Measurements from ENCODE around the gene RALGPS1.

RALGPS1 gene

GRCh38 chr9:127020036-127020801, 105.6 kb downstream of the RALGPS1 start:
- no peak for FAIRE-seq
- DNase-seq (ENCODE audit: low spot score) = no peak

DNA sequence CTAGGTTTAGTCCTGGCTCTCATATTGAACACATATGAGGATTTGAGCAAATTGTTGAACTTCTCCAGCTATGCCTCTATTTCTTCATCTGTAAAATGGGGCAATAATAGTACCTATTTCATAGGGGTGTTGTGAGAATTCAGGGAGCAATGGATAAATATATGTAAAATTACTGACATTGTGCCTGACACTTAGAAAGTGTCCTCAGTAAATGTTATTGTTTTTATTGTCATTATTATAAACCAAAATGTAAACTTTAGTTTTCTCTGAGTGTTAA, 106.2 kb downstream of the RALGPS1 start:
- FAIRE-seq = no peak
- DNase-seq (ENCODE audit: low spot score) = no peak

GRCh38 chr9:127021664-127022363, 107.2 kb downstream of the RALGPS1 start:
- DNase-seq (ENCODE audit: low spot score) = no peak
- FAIRE-seq = no peak

GRCh38 chr9:127022913-127023660, 108.5 kb downstream of the RALGPS1 start:
- DNase-seq (ENCODE audit: low spot score) (no peak), FAIRE-seq (no peak)

GRCh38 chr9:127025042-127025441, 110.5 kb downstream of the RALGPS1 start:
- FAIRE-seq = no peak

DNA sequence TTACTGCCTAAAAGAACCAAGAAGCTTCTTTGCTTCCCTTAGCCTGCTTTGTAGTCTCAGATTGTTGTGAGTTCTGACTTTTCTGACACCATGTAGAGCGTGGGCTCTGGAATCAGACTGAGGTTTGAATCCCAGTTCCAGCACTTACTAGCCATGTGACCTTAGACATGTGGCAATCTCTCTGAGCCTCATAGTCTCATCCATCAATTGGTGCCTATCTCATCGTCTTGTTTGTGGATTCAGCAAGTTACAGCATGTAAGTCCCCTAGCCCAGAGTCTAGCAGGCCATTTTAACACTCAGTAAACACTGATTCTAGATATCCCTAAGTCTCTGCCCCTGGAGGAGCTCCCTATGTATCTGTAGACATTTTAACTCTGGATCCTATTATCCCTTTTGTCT, 113.1 kb downstream of the RALGPS1 start:
- DNase-seq (ENCODE audit: low spot score) (no peak), FAIRE-seq (no peak)

More at GRCh38 chr9:127025042-127025441, 110.5 kb downstream of the RALGPS1 start:
- no peak for DNase-seq (ENCODE audit: low spot score)

- FAIRE-seq (no peak), DNase-seq (ENCODE audit: low spot score) (no peak)
Observed at GRCh38 chr9:127029548-127029947, 115.0 kb downstream of the RALGPS1 start.

GRCh38 chr9:127030814-127031740, 116.5 kb downstream of the RALGPS1 start:
- DNase-seq (ENCODE audit: low spot score) (no peak), FAIRE-seq (no peak)

GRCh38 chr9:127032256-127032655, 117.7 kb downstream of the RALGPS1 start:
- DNase-seq (ENCODE audit: low spot score) (no peak), FAIRE-seq (no peak)

DNA sequence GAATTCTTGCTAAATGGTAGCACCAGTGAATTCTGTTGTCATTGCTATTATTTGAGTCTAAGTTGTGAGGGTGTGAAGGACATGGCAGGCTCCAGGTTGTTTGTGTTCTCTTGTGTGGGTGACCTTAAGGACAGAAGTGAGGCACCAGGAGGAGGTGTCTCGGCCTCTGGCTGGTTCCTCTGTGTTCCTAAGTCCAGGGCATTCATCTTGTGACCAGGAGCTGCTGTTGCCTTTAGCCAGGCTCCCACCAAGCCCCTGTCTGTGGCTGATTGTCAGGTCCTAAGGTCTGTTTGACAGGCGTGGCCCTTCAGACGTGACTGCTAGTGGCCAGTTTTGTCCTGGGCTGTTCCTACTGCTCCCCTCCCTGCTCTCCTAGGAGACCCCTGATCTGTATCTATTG, 118.5 kb downstream of the RALGPS1 start:
- no peak for DNase-seq (ENCODE audit: low spot score)
- FAIRE-seq = no peak

- FAIRE-seq = no peak
- DNase-seq (ENCODE audit: low spot score) = no peak
Observed at GRCh38 chr9:127033789-127034188, 119.2 kb downstream of the RALGPS1 start.

- no peak for FAIRE-seq
Observed at GRCh38 chr9:127034691-127035090, 120.1 kb downstream of the RALGPS1 start.

GRCh38 chr9:127035423-127035822, 120.8 kb downstream of the RALGPS1 start:
- FAIRE-seq = no peak
- DNase-seq (ENCODE audit: low spot score) = no peak

More at GRCh38 chr9:127034691-127035090, 120.1 kb downstream of the RALGPS1 start:
- no peak for DNase-seq (ENCODE audit: low spot score)

DNA sequence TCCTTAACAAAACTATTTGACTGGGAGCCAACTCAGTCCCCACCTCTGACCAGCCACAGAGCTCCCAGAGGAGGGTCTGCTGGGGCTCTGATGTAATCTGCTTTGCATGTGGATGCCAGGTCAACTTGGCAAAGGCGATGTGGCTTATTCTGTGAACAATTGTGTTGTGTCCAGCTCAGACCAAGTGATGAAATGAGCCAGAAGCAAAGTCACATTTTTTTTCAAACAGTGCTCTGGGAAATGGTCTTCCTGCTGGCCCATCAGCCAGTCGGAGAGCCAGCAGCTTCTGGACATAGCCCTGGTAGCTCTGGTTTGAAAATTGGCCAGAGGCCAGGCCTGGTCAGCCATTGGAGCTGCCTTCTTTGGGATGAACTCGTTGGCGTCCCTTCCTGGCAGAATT, 121.4 kb downstream of the RALGPS1 start:
- no peak for FAIRE-seq
- no peak for DNase-seq (ENCODE audit: low spot score)

DNA sequence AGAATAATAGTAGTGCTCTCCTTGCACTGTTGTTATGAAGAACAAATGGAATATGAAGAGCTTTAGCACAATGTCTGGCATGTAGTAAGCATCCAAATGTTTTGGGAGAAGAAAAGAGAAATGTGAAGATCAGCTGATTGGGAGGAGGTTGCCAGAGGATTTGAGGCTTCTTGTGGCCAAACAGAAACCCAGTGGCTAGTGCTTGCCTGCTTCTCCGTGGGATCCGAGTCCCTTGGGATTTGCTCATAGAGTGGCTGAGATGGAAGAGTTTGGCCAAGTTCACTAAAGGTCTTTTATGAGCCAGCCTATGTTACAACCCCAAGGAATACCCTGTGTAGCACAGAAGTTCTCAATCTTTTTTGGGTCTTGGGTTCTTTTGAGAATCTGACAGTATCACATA, 121.9 kb downstream of the RALGPS1 start:
- FAIRE-seq = no peak
- DNase-seq (ENCODE audit: low spot score) = no peak

DNA sequence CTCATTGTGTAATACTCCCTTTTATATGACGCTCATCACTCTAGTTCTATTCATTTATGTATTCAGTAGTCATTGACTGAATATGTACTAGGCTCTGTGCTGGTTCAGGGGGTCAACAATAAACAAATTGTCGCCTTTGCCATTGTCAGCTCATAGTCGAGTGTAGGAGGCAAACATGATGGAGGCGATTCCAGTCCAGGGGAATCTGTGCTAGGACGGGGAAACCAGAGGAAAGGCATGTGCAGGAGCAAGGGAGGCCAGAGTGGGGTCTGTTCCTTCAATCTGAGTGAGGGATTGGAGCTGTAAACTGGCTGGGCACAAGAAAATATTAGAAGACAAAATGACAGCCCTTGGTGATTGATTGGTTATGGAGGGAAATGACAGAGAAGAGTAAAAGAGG, 123.9 kb downstream of the RALGPS1 start:
- no peak for FAIRE-seq
- no peak for DNase-seq (ENCODE audit: low spot score)

DNA sequence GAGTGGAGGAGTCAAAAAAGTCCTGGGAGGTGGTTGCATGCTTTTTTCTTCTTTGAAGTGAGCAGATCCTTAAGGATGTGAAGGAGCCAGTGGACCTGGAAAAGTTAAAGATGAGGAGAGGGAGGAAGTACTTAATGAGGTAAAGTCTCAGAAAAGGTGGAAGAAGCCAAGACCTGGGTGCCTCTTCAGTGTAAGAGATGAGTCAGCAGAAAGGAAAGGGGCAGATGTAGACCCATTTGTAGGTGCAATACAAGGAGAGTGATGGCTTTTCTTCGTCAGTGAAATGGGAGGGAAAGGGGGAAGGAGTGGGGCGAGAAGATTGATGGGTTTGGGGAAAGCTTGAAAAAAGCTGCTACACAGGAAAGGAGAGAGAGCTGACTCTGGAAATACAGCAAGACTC, 124.9 kb downstream of the RALGPS1 start:
- DNase-seq (ENCODE audit: low spot score) (no peak), FAIRE-seq (no peak)

GRCh38 chr9:127045148-127045547, 130.6 kb downstream of the RALGPS1 start:
- DNase-seq (ENCODE audit: low spot score) (no peak), FAIRE-seq (no peak)

DNA sequence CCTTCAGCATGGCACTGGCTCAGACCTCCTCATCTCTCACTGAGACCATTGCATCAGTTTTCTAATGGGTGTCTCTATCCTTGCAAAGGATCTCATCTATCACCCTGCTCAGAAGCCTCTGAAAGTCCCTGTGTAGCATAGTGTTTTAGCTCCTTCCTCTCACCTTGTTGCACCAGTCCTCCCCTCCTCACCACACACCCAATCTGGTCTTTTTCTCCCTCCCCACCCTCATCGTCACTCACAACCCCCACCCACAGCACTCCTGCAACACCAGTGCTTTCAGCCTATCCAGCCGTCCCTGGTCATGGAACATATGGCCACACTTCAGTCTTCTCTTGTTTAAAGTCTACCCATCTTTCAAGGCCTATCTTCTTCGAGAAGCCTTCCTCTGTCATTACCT, 133.4 kb downstream of the RALGPS1 start:
- FAIRE-seq = no peak

DNA sequence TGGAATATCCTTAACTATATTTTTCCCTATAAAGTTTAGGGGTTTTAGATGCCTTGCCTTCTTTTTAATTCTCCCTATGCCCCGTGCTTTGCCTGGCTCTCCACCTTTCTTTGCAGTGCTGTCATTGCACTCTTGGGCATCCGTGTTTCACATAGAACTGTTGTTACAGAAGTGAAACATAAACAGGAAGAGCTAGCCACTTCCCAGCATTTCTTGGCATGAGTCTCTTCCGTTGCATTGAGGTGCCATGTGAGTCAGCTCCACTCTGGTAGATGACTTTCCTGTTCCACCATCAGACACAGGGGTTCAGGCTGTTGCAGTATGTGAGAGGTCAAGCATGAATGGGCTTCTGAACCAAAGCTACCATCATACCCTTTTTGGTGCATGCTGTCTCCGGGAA, 134.5 kb downstream of the RALGPS1 start:
- FAIRE-seq (peak; percentile 15), DNase-seq (ENCODE audit: low spot score) (peak; percentile 65)

More for the DNA sequence above, 133.4 kb downstream of the RALGPS1 start:
- no peak for DNase-seq (ENCODE audit: low spot score)

- FAIRE-seq (no peak), DNase-seq (ENCODE audit: low spot score) (no peak)
Observed at GRCh38 chr9:127049581-127049980, 135.0 kb downstream of the RALGPS1 start.

Data from RCC 7860 (cell line).